ENCODE results near the gene LIMA1.

DNA sequence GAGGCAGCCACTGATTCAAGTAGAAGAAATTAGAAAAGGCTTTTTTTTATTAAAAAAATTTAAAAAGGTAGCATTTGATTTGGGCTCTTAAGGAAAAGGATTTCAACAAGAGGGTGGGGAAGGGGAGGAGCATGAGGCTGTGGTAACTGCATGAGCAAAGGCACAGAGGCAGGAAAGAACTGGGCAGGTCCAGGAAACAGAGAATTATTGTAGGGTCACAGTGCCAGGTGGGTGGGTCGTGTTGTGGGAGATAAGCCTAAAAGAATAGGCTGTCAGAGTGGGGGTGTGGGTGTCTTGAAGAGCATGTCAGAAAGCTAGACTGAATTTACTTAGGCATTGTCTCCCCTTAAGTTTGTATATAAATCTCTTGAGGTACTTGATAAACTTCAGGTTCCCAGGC, 7.8 kb downstream of the LIMA1 start:
- TF ChIP-seq EZH2phosphoT487 (IDR thresholded peaks at IDR 0.05; ENCODE audit: borderline replicate concordance, low read length): no peak
- TF ChIP-seq, protein P1, sequence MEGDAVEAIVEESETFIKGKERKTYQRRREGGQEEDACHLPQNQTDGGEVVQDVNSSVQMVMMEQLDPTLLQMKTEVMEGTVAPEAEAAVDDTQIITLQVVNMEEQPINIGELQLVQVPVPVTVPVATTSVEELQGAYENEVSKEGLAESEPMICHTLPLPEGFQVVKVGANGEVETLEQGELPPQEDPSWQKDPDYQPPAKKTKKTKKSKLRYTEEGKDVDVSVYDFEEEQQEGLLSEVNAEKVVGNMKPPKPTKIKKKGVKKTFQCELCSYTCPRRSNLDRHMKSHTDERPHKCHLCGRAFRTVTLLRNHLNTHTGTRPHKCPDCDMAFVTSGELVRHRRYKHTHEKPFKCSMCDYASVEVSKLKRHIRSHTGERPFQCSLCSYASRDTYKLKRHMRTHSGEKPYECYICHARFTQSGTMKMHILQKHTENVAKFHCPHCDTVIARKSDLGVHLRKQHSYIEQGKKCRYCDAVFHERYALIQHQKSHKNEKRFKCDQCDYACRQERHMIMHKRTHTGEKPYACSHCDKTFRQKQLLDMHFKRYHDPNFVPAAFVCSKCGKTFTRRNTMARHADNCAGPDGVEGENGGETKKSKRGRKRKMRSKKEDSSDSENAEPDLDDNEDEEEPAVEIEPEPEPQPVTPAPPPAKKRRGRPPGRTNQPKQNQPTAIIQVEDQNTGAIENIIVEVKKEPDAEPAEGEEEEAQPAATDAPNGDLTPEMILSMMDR (IDR thresholded peaks at IDR 0.05; ENCODE audit: low read depth, low read length, poor library complexity, severe bottlenecking): no peak
